ENCODE measurements around the gene CCDC192.

Gene CCDC192

DNA sequence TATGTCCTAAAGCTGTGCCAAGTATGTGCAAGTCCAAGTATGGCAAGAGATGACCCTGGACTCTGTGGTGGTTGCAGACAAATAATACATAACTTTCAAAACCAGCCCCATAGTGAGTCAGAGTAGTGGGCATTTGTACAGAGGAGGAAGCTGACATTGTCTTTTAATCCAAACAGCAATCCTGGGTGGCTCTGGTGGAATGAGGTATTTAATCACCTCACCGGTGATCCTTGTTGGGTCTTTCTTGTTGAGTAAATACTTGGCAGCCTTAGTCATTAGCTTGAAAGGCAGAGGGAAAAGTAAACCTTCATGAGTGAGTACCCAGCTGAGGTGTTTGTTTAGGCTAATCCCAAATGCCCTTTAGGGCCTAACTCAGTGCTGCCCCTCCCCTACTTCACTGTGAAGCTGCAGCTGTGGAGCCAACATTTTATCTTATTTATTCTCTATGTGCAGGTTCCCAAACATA lies 231.6 kb downstream of the CCDC192 start (continued):
- no peak; the same call in 1 of the 2 replicates for TF ChIP-seq GFI1B (tag by site-specific recombination; IDR thresholded peaks at IDR 0.05)
- TF ChIP-seq ZNF239 (tag by site-specific recombination; IDR thresholded peaks at IDR 0.05): no peak
- no peak for TF ChIP-seq ZNF19 (tag by site-specific recombination; IDR thresholded peaks at IDR 0.05; ENCODE audit: low read depth)
- TF ChIP-seq ZEB2 (tag by site-specific recombination; IDR thresholded peaks at IDR 0.05): 0 out of 2 replicates have a peak, but pooled peaks have one; percentile 25
- no peak for TF ChIP-seq ZNF221 (tag by site-specific recombination; IDR thresholded peaks at IDR 0.05; ENCODE audit: borderline replicate concordance)
- no peak for TF ChIP-seq HOXD13 (CRISPR knock-in tag; IDR thresholded peaks at IDR 0.05; ENCODE audit: borderline replicate concordance)
- peak; percentile 93 for TF ChIP-seq OSR2 (tag by site-specific recombination; IDR thresholded peaks at IDR 0.05)
- no peak for TF ChIP-seq ZNF16 (tag by site-specific recombination; IDR thresholded peaks at IDR 0.05; ENCODE audit: low read depth)
- TF ChIP-seq WT1 (tag by site-specific recombination; IDR thresholded peaks at IDR 0.05): peak; percentile 94
- no peak for TF ChIP-seq ZNF530 (tag by site-specific recombination; IDR thresholded peaks at IDR 0.05; ENCODE audit: low read depth)
- peak; percentile 89 for TF ChIP-seq ZNF24 (tag by site-specific recombination; IDR thresholded peaks at IDR 0.05)
- TF ChIP-seq TRIM28 (IDR thresholded peaks at IDR 0.05; ENCODE audit: borderline replicate concordance, low read length): peak; percentile 30; the same call in 1 of the 2 replicates
- TF ChIP-seq, protein P1, sequence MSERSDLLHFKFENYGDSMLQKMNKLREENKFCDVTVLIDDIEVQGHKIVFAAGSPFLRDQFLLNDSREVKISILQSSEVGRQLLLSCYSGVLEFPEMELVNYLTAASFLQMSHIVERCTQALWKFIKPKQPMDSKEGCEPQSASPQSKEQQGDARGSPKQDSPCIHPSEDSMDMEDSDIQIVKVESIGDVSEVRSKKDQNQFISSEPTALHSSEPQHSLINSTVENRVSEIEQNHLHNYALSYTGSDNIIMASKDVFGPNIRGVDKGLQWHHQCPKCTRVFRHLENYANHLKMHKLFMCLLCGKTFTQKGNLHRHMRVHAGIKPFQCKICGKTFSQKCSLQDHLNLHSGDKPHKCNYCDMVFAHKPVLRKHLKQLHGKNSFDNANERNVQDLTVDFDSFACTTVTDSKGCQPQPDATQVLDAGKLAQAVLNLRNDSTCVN (tag by site-specific recombination; optimal IDR thresholded peaks at IDR 0.05): no peak
- TF ChIP-seq ZNF610 (tag by site-specific recombination; IDR thresholded peaks at IDR 0.05; ENCODE audit: borderline replicate concordance): no peak; the same call in 1 of the 2 replicates
- TF ChIP-seq ZNF521 (tag by site-specific recombination; IDR thresholded peaks at IDR 0.05): no peak
- no peak for TF ChIP-seq ZNF140 (tag by site-specific recombination; IDR thresholded peaks at IDR 0.05)
- 0 out of 2 replicates have a peak, but pooled peaks have one; percentile 22 for TF ChIP-seq ZNF660 (tag by site-specific recombination; IDR thresholded peaks at IDR 0.05)
- no peak for TF ChIP-seq ZSCAN16 (tag by site-specific recombination; IDR thresholded peaks at IDR 0.05)
- TF ChIP-seq ZFP41 (tag by site-specific recombination; IDR thresholded peaks at IDR 0.05; ENCODE audit: borderline replicate concordance): no peak
- TF ChIP-seq ZNF830 (tag by site-specific recombination; IDR thresholded peaks at IDR 0.05; ENCODE audit: low read depth): no peak
- TF ChIP-seq, protein P2, sequence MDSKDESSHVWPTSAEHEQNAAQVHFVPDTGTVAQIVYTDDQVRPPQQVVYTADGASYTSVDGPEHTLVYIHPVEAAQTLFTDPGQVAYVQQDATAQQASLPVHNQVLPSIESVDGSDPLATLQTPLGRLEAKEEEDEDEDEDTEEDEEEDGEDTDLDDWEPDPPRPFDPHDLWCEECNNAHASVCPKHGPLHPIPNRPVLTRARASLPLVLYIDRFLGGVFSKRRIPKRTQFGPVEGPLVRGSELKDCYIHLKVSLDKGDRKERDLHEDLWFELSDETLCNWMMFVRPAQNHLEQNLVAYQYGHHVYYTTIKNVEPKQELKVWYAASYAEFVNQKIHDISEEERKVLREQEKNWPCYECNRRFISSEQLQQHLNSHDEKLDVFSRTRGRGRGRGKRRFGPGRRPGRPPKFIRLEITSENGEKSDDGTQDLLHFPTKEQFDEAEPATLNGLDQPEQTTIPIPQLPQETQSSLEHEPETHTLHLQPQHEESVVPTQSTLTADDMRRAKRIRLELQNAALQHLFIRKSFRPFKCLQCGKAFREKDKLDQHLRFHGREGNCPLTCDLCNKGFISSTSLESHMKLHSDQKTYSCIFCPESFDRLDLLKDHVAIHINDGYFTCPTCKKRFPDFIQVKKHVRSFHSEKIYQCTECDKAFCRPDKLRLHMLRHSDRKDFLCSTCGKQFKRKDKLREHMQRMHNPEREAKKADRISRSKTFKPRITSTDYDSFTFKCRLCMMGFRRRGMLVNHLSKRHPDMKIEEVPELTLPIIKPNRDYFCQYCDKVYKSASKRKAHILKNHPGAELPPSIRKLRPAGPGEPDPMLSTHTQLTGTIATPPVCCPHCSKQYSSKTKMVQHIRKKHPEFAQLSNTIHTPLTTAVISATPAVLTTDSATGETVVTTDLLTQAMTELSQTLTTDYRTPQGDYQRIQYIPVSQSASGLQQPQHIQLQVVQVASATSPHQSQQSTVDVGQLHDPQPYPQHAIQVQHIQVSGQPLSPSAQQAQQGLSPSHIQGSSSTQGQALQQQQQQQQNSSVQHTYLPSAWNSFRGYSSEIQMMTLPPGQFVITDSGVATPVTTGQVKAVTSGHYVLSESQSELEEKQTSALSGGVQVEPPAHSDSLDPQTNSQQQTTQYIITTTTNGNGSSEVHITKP (tag by site-specific recombination; IDR thresholded peaks at IDR 0.05): peak; percentile 68
- TF ChIP-seq ZSCAN30 (tag by site-specific recombination; IDR thresholded peaks at IDR 0.05): peak; percentile 67; the same call in 1 of the 2 replicates
- TF ChIP-seq ZXDB (tag by site-specific recombination; IDR thresholded peaks at IDR 0.05): peak; percentile 69
- TF ChIP-seq SETDB1 (IDR thresholded peaks at IDR 0.05; ENCODE audit: insufficient read length, low read length): no peak
- TF ChIP-seq KLF8 (tag by site-specific recombination; IDR thresholded peaks at IDR 0.05): 0 out of 2 replicates have a peak, but pooled peaks have one; percentile 56
- peak; percentile 46; the same call in 1 of the 2 replicates for TF ChIP-seq ZNF2 (tag by site-specific recombination; IDR thresholded peaks at IDR 0.05)
- TF ChIP-seq ZNF596 (tag by site-specific recombination; IDR thresholded peaks at IDR 0.05): peak; percentile 77
- TF ChIP-seq, protein P3, sequence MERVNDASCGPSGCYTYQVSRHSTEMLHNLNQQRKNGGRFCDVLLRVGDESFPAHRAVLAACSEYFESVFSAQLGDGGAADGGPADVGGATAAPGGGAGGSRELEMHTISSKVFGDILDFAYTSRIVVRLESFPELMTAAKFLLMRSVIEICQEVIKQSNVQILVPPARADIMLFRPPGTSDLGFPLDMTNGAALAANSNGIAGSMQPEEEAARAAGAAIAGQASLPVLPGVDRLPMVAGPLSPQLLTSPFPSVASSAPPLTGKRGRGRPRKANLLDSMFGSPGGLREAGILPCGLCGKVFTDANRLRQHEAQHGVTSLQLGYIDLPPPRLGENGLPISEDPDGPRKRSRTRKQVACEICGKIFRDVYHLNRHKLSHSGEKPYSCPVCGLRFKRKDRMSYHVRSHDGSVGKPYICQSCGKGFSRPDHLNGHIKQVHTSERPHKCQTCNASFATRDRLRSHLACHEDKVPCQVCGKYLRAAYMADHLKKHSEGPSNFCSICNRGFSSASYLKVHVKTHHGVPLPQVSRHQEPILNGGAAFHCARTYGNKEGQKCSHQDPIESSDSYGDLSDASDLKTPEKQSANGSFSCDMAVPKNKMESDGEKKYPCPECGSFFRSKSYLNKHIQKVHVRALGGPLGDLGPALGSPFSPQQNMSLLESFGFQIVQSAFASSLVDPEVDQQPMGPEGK (tag by site-specific recombination; IDR thresholded peaks at IDR 0.05): peak; percentile 65
- no peak for TF ChIP-seq ZNF664 (tag by site-specific recombination; IDR thresholded peaks at IDR 0.05)
- TF ChIP-seq ZBTB7A (tag by site-specific recombination; IDR thresholded peaks at IDR 0.05; ENCODE audit: low read depth): no peak
- TF ChIP-seq ZBTB8A (tag by site-specific recombination; IDR thresholded peaks at IDR 0.05): peak; percentile 56; the same call in 1 of the 2 replicates
- no peak for TF ChIP-seq ZNF341 (tag by site-specific recombination; IDR thresholded peaks at IDR 0.05; ENCODE audit: low read depth)
